SKM-1 (cell line): ENCODE measurements around the gene NPTN.
"Not testable (repeated sequence)": the region's sequence is repeated elsewhere in the genome, so short reads cannot be mapped to it uniquely, and the experiment has no call there.

Source experiments
- DNase-seq: peaks from one replicate; lab custom pipeline; 2025; ENCODE audit not compliant: unreplicated experiment; lab: John Stamatoyannopoulos, UW

The NPTN gene

DNA sequence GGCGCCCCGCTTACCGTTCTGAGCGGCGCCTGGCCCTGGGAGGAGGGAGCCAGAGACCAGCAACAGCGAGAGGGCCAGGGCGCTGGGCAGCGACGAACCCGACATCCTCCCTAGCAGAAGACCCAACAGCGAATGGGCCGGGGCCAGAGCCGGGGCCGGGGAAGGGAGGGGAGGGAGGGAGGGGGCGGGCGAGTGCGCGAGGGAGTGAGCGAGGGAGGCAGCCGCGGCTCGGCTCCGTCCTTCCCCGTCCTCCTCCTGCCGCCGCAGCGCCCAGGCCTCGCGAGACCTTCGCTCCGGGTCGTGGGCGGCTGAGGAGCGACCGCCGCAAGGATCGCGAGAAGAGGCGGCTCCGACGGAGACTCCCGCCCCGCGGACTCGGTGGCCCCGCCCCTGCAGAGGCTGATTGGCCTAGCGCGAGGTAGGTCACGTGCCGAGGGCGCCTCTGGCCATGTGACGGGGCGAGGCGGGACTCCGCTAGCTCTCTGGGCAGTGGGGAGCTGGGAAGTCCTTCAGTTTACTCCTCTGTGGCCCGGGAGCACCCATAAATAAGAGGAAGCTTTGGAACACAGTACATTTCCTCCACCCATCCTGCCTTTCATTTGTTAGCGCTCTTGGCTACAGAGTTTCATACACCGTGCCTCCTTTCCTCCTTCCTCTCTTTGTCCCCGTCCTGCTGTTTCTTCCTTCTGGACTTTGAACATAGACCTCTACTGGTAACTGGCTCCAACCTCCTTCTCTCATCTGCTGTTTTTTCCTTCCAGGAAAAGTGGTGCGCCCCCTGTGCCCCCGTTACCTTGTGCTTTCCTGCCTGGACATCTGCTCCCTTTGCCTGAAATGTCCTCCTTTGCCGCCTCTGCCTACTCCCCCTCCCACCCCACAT lies at the start of gene NPTN:
TSS of gene NPTN (minus strand) at position 279 of the 880 bp plus-strand sequence. CDS start at position 105, 174 bp downstream.
- DNase-seq, result peak; percentile 85

GRCh38 chr15:73682600-73683090 lies 49.5 kb upstream of the NPTN start:
- no peak for DNase-seq

- no peak for DNase-seq
Observed at GRCh38 chr15:73681856-73682599, 48.8 kb upstream of the NPTN start.

DNA sequence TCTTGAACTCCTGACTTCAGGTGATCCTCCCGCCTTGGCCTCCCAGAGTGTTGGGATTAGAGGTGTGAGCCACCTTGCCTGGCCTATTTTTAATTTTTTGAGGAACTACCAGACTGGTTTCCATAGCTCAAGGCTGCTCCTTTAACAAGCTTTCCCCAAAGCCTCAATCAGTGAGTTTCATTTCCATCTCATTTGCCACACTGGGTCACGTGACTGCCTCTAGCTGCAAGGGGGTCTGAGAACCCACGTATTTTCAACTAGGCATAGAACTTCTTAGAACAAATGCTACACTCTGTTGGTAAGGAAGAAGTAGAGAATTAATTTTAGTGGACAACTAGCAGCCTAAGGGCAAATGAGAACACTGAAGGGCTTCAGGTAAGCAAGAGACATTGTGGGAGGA lies 47.9 kb upstream of the NPTN start:
- DNase-seq, result no peak

DNA sequence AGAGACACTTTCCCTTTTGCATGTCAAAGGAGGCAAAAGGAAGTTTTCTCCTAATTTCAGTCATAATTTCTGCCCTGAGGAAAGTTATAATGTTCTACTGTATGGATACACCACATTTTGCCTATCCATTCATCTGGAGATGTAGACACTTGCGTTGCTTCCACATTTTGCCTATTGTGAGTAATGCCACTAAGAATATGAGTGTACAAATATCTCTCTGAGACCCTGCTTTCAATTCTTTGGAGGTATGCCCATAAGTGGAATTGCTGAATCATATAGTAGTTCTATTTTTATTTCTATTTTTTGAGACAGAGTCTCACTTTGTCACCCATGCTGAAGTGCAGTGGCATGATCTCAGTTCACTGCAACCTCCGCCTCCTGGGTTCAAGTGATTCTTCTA lies 47.4 kb upstream of the NPTN start:
- DNase-seq, result no peak

- DNase-seq, result no peak
Observed at GRCh38 chr15:73679964-73680363, 46.8 kb upstream of the NPTN start.

DNA sequence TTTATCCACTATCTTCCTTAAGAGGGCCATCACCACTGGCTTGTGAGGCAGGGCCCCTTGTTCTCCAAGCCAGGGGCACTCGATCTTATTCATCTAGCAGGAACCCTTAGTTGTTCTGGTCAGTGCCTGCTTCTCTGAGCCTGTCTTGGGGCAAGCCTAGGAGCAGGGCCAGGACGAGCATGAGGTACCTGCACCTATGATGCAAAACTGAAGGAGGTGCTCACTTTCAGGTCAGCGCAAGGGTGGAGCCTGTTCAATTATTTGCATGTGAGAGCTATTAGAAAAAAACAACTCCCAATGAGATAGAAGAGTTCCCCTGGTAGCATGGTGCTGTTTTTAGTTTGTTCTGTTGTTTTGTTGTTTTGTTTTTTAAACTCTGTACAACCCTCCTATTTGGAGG lies 46.0 kb upstream of the NPTN start:
- DNase-seq, result no peak

- DNase-seq, result no peak
Observed at GRCh38 chr15:73678498-73678897, 45.3 kb upstream of the NPTN start.

DNA sequence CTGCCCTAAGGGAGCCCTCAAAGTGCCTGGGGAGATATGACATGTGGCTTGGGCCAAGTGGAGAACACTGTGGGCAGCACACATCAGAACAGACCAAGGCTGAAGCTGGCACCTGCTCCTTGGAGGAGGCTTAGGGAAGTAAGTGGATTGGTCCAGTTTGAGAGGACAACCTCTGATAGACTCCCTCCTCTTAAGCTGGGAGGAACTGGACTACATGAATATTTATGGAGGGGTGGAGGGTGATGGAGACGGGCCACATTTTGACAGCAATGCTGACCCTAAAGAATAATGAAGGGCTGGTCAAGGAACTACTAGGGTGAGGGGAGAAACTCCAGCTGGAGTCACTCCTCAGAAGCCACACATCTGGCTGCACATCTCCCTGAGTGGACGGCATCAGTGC lies 44.5 kb upstream of the NPTN start:
- no peak for DNase-seq

- no peak for DNase-seq
Observed at GRCh38 chr15:73677146-73677607, 44.0 kb upstream of the NPTN start.

DNA sequence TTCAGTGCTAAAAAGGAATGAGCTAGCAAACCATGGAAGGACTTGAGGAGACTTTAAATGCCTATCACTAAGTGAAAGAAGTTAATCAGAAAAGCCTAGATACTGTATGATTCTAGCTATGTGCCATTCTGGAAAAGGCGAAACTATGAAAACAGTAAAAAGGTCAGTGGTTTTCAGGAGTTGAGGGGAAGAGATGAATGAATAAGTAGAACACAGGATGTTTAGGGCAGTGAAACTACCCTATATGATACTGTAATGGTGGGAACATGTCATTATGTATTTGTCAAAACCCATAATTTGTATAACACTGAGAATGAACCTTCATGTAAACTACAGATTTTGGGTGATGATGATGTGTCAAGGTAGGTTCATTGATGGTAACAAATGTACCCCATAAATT lies 41.4 kb upstream of the NPTN start:
- DNase-seq, result no peak

DNA sequence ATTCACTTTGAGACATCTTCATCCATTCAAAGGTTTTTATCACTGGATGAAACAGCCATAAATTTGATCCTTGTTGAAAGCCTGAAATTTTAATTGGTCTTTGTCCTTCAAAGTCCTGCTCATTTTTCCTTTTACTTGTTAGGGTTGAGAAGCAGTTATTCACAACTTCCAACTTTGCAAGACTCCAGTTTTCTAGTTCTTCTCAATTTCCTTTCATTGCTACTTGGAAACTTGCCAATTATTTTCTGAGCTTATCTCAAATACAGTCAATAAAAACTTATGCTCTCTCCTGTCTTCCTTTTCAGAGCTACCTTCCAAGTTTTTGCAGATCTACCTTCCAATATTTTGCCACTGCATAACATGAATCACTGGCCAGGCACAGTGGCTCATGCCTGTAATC lies 27.3 kb upstream of the NPTN start:
- DNase-seq, result no peak

- DNase-seq, result no peak
Observed at GRCh38 chr15:73658645-73659044, 25.5 kb upstream of the NPTN start.

GRCh38 chr15:73655724-73656123 lies 22.5 kb upstream of the NPTN start:
- no peak for DNase-seq

GRCh38 chr15:73654659-73655058 lies 21.5 kb upstream of the NPTN start:
- no peak for DNase-seq

DNA sequence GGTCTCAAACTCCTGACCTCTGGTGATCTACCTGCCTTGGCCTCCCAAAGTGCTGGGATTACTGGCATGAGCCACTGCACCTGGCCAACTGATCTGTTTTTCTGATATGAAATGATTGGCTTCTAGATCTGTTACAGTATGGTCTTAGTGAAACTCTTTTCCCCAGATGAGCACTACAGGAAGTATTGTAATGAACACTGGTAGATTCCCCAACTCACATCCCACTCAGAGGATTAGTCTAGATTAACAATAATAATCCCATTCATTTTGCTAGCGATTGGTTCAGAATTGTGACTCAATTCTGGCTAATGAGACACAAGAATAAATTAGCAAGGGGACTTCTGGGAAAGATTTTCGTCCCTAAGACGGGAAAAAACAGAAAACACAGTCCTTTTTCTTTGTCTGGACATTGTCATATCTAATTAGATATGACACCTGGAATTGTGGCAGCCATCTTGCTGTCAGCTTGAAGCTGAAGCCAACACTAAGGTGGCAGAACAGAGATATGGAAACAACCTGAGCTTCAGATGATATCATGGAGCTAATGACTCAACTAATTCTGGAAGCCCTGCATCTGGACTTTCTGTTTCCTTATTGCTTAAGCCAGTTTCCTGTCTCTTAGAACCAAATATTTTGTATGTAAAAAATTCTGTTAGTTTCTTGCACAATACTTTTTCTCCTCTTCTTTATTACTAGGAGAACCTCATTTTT lies 17.4 kb upstream of the NPTN start:
- peak; percentile 9 for DNase-seq

DNA sequence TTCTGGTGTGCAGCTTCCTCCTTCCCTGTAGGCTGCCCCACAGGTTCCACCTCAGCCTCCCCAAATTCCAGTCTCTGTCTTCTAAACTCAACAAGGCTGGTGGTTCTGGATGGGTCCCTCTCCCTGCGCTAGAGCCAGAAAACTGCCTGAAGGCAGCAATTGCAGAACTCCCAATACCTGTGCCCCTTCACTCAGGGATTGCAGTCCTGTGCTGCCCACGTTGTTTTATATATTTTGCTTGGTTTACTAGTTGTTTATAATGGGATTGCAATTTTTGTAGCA lies 14.8 kb upstream of the NPTN start:
- no peak for DNase-seq

GRCh38 chr15:73647259-73648013 lies 14.2 kb upstream of the NPTN start:
- DNase-seq, result no peak

DNA sequence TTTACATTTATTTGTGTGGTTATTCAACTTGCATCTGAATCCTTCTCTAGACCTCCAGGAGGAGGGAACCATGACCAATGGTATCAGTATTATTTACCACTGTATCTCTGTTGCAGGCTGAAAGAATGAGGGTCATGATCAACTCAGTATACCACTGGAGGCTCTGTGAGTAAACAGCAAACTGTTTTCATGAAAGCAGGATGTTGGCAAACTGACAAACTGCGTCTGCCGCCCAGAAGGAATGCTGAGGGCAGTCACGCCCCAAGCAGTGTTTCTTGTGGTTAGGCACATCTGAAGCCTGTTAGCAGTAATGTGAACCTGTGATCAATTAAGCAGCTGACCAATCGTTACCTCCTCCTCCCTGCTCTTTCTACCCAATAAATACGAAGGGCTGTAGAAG lies 6.3 kb upstream of the NPTN start:
- DNase-seq, result not testable (repeated sequence)

GRCh38 chr15:73637527-73637926 lies 4.3 kb upstream of the NPTN start:
- no peak for DNase-seq

DNA sequence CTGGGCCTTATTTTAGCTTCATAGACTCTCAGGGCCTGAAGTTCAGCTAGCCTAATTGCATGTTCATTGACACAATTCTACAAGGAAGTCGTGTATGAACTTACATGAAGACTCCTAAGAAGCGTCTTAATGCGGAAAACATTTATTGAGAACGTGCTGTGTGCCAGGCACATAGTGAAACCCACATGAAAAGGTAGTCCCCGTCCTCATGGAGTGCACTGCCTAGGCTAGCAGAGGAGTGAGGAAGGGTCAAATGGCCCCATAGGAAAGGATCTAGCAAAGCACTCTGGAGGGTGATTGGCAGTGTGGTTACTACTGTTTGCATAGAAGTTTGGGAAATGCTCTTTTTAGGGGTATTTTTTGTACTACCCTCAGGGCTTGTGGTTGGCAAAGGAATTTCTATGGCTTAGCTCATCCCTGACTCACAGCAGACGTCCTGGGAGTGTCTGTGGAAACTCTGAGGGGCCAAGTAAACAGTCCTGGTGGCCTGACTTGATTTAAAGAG lies 854 bp upstream of the NPTN start:
- no peak for DNase-seq
